ELR (cell line): ENCODE measurements around the gene KRIT1.

Experiments
- DNase-seq: peaks from one replicate; pipeline ENCODE4 v3.0.0-alpha.2; 2015; ENCODE audit warnings: low read depth

The KRIT1 gene

DNA sequence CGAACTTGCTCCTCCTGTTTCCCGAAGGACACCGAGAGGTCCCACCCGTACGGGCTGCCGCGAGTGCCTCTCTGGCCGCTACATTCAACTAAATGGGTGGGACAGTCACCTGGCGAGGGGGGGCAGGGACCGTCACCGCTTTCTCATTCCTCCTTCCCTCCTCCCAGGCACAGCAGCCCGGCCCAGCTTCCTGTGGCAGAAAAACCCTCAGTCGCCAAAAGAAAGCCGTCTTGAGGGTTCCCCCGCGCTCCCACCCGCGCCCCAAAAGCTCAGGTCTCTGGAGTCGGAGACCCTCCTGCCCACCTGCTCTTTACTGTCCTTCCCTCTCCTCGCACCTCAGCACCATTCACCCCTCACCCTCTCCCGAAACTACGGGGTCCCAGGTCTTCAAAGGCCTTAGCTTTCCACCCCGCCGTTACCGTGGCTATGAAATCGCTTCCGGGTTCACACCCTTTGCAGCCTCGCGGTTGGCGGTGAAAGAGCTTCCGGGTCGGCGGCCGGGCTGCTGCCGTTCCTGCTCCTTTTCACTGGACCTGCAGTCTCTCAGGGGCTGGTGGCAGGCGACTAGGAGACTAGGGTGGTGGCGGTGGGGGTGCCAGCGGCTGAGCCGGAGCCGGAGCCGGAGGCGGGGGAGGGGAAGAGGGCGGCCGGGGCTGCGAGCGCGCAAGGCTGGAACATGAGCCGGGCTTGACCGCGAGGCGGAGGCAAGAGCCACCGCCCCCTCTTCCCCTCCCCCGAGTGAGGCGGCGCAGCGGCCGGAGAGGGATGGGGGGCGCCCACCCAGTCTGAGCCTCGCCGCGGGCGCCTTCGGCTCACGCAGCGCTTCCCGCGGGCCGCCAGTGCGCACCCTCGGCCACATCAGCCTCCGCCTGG is at the start of gene KRIT1, which contains the start of gene ANKIB1:
TSS of gene KRIT1 (minus strand) at position 428 of the 873 bp plus-strand sequence. CDS start 3,779 bp downstream, outside the sequence.
TSS of gene ANKIB1 (plus strand) at position 488 of the 873 bp plus-strand sequence. CDS start 49,005 bp downstream, outside the sequence.
- peak; percentile 86 for DNase-seq

DNA sequence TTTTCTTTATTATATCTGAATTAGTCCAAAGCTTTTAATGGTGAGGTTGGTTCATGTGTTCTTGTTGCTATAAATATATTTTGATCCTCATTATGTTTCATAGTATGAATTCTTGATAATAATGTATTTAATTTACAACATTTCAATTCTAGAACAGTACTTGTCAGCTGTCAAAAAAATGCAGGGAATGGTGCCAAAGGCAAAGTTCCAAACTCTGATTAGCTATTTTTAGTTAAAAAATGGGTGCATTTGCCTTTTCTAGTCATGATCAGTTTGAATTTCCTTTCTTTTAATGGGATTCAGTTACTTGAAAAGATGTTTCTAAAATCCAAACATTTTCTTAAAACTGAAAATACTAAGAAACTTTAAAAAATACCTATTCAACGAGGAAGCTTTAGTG is 49.7 kb upstream of the KRIT1 start:
- DNase-seq: no peak

DNA sequence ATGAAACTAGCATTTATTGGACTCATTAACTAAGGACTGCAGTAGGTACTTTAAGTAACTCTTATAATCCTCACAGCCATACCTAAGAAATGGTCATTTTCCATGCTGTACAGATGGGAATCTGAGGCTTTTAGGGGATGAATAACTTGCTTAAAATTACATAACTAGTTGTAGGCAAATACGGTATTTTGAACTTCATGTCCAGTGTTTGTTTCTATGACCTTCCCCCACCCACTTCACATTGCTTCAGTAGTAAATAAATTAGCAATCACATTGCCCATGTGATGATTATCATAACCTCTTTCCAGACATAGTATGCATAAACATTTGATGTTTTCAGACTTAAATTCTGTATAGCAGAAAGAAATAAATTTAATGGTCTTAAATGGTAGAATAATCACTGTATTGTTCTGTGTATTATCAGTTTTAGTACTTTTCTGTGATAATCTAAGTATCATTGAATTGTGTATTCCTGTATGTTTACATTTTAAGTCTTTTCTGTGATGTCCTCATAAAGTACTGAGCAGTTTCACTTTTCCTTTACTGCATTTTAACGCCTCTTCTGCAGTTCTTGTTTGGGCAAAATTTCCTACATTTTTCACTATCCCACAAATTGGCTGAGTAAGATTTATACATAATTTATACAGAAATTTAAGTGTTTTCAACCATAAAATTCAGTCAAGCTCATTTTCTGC is 48.3 kb upstream of the KRIT1 start:
- DNase-seq: no peak

DNA sequence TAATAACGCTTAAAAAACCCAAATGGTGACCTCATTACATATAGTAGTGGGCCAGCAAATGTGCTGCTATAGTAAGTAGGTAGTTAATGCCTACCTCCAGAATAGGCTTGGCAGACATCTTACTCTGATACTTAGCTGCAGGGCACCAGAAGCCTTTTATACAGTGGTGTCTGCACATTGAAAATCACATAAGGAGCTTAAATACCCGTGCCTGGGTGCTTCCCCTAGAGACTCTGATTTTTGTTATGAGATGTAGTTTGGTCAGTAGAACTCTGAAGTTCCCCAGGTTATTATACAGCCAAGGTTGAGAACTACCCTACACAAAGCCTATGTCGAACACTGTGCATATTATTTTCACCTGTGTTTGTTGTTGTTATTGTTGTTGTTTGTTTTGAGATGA is 47.3 kb upstream of the KRIT1 start:
- no peak for DNase-seq

DNA sequence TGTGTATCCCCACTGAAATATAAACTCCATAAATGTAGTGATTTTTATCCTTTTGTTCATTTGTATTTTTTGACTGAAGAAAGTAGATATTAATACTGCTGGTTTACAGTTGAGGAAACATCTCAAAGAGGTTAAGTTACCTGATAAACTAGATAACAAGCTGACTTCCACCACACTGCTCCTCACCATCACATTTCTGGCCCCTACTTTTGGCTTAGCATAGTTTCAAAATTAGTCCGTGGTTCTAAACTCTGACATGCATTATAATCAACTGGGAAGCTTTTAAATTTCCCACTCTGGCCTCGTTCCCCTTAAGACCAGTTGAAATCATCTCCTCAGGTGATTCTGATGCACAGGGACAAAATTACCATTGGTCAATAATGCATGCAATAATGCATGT is 43.6 kb upstream of the KRIT1 start:
- DNase-seq: no peak

DNA sequence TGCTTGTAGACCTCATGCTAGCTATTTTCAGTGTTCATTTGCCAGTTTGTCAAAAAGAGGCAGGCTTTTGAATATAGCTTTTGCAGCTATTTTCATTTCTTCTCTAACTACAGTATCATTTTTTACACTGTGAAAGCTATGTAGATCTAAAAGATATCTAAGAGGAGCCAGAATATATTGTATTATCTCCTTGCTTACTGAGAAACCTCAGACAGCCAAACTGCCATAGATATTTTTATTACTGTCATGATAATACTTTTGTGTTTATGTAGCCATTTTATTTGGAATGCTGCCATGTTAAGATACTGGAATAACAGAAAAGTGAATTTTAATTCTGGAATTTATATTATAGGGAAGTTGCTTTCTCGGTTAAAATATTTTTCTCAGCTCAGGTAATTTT is 37.2 kb upstream of the KRIT1 start:
- no peak for DNase-seq

DNA sequence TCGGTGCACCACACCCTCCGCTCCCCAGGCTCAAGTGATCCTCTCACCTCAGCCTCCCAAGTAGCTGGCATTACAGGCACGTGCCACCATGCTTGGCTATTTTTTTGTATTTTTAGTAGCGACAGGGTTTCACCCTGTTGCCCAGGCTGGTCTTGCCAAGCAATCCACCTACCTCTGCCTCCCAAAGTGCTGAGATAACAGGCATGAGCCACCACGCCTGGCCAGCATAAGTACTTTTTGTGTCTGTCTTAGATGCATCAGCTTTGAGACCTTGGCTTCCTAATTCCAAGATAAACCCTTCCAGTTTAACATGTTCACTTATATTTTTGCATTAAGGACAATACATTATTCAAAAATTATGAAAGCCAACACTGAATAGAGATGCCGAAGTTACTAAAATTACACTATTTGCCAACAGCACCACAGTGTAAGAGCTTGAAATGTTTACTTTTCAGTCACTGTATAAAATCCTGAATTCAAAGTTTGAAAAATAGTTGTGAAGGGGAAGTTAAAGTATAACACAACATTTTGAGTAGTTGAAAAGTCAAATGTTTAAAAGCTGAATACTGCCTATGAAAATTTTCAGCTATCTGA is 36.6 kb upstream of the KRIT1 start:
- no peak for DNase-seq

DNA sequence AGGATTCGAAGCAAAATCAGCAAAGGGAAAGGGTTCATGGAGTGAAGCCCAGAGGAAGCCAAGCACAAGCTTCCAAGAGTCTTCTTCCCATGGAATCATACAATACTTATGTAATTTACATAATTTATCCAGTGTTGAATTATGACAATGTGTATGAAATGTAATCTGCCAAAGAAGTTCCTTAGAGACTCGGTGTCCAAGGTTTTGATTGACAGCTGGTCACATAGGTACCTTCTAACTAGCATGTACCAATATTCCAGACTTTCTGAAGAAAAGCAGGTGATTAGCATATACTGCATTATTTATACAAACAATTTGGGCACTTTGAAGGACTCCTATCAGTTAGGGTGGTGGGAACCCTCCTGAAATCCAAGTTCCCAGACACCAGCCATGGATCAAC is 35.3 kb upstream of the KRIT1 start:
- no peak for DNase-seq

DNA sequence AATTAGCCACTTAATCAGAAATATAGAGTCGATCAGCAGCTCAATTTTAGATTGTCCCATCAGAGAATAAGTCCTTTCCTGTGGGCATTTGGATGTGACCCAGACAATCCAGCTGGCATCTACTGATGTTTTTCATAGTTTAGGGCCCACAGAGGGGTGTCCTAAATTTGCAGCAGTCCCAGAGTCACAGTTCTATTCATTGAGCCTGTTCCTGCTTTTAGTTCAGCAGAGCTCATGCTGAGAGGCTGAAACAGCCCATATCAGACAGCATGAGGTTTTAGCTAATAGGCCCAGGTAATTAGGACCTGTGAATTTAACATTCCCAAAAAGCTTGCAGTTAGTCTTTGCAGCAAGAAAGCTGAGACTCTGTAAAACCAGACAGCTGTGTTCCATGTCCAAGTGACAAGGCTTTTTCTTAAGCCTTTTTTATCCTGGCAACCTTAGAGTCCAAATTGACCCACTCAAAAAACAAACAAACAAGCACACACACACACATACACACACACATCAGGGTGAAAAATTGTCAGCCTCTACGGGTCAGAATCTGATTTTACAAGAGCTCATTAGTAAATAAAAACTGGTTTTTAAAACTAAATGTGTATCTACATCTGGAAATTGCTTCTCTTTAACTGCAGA is 33.8 kb upstream of the KRIT1 start:
- DNase-seq: no peak

DNA sequence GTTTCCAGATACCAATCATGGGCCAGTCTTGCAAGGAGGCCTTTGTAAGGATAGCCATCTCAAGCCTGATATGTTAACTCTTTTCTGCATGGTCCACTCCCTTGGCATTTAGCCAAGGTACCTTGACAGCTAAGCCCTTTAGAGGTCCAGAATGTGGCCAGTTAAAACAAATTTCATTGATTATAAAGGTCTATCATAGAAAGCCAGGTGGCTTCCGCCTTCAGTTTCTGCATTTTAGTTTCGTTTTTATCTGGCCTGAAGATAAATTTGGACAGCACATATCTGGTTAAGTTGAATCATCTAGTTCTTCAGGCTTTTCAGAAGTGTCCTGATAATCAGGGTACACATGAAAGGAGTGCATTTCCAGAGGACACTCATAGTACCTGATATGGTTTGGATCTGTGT is 30.7 kb upstream of the KRIT1 start:
- DNase-seq: no peak

DNA sequence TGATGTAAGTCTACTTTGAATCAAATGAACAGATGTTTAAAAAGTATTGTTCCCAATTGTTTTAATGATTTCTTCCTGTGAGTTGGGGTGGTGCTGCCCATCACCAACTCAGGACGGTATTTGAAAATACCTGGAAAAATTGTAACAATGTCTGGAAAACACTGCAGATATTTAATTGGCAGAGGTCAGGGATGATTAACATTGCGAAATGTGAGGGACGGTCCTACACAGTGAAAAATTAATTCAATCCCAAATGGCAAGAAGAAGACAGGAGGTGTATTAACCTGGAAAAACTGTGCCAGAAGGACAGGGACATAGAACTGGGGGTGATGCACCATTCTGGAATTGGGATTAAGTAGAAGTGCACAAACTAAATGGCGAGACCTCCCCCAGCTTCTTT is 29.6 kb upstream of the KRIT1 start:
- DNase-seq: no peak

DNA sequence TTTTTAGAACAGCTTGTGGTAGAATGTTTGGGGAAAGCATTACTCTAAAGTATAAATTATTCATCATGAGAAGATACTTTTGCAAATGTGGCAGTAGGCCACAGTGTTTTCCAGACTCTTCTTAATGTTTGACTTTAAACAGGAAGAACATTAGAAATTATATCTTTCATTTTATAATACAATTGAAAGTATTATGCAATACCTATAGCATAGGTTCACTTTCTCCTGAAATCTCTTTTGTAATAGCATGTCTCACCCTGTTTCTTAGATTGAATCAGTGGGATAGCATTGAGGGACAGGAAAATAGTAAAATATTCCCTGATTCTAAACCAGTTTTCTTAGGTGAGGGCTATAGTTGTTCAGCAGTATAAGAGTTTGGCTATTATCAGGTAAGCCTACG is 23.2 kb upstream of the KRIT1 start:
- DNase-seq: no peak

DNA sequence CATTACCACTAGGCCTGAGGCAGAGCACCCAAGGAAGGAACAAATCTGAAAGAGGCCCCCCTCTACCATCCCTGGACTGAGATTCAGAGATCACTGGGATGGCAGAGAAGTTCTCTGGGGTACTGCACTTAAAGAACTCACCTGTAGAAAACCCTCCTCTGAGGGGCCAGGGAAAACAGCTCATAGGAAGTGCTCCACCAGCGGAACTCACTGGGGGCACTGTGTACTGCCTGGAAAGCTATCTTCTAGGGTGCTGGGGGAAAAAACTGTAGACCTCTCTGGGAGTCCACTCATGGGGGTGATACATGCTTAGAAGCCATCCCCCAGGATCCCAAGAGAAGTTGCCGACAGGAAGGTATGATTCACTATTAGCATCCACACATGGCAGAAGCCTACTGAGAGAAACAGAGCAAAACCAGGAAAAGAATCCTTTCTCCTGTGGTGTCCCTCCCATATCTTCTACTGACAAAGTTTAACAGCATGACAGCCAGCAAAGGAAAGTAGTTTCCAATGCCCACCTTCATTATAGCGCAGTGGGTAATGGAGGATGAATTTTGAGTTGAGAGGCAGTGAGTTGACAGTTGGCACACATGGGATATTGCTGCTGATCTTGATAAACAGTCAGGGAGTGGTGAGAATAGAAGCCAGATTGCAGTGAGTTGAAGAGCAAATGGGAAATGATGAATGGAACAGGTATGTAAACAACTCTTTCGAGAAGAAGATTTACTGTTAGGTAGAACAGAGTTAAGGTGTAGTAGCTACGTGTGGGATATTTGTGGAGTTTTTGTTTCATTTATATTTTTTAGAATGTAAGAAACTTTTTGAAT is 20.9 kb upstream of the KRIT1 start:
- DNase-seq: peak; percentile 78

DNA sequence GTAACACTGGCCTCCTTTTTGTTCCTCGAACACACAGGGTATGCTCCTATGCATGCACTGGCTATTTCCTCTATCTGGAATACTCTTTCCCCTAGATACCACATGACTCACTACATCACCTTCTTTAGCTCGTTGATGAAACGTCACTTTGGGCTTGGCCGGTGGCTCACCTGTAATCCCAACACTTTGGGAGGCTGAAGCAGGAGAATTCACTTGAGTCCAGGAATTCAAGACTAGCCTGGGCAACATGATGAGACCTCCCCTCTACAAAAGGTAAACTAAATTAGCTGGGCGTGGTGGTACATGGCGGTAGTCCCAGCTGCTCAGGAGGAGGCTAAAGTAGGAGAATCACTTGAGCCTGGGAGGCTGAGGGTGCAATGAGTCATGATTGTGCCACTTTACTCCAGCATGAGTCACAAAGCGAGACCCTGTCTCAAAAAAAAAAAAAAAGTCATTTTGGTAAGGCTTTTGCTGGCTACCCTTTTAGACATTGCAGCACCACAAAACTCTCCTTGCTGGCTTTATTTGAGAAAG is 14.6 kb upstream of the KRIT1 start:
- peak; percentile 46 for DNase-seq

DNA sequence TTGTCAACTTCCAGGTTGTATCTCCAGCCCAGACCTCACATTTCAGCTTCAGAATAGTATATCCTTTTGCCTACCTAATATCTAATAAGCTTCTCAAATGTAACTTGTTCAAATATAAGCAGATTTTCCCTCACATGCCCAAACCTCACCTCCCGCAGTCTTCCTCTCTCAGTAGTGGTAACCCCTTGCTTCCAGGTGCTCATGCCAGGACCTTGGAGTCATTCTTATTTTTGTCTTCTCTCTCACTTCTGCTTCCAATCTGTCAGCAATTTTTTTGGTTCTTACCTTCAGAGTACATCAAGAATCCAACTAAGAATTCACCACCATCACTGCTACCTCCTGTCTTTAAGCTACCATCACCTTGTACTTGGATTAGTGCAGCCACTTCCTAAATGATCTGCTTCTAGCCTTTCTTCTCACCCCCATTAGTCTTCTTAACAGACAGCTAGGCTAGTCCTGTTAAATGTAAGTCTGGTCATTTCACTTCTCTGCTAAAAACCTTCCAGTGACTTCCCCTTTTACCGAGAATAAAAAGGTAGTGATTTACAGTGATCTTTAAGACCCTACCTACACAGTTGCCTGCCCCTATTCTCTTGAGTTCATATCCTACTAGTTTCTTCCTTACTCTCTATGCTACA is 14.0 kb upstream of the KRIT1 start:
- no peak for DNase-seq

DNA sequence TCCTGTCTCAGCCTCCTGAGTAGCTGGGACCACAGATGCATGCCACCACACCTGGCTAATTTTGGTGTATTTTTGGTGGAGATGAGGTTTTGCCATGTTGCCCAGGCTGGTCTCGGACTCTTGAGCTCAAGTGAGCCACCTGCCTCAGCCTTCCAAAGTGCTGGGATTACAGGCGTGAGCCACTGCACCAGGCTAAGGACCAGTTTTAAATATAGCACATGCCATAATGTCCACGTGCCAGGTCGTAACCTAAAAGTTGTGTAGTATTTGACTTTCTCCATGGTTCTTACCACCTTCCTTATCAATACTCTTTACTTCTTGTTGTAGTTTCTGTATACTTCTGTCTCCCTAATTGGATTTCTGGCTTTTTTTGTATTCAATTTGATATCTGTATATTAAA is 13.3 kb upstream of the KRIT1 start:
- no peak for DNase-seq

DNA sequence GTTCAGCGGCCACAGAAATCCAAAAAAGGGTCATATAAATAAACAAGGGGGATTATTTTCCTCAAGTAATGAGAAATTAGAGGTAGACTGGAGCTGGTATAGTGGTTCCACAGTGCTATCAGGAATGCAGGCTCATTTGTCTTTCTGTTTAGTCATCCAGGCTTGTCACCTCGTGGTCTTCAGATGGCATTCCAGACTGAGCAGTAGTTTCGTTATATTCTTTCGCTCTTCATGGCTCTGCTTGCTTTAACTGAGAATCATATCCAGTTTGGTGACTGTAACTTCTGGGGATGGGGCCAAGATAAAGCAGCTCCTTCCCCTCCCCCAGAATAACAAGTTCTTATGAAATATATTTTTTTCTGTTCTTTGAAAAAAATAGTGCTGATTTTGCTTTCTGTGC is 9.6 kb upstream of the KRIT1 start:
- peak; percentile 78 for DNase-seq

DNA sequence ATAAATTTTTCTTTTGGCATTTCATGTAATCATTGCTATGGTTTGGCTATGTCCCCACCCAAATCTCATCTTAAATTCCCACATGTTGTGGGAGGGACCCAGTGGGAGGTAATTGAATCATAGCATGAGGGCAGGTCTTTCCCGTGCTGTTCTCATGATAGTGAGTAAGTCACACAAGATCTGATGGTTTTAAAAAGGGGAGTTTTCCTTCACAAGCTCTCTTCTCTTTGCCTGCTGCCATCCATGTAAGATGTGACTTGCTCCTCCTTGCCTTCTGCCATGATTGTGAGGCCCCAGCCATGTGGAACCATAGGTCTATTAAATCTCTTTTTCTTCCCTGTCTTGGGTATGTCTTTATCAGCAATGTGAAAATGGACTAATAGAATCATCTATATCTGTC is 9.1 kb upstream of the KRIT1 start:
- peak; percentile 45 for DNase-seq

DNA sequence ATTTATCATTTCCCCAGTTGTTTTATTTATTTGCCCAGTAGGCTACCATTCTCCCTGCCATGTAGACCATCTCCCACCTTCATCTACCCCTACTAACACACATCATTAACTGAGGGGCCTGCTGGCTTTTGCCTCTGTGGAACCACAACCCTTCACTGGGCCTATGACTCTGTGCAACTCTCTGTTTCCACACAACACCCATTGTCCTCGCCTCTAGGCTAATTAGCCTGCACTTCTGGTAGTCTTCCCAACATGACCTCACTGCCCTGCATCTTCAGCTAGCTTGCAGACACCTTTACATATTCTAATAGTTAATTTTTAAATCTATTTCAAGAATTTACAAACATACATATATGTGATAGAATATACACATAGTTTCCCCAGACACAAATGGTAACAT is 7.5 kb upstream of the KRIT1 start:
- DNase-seq: no peak

DNA sequence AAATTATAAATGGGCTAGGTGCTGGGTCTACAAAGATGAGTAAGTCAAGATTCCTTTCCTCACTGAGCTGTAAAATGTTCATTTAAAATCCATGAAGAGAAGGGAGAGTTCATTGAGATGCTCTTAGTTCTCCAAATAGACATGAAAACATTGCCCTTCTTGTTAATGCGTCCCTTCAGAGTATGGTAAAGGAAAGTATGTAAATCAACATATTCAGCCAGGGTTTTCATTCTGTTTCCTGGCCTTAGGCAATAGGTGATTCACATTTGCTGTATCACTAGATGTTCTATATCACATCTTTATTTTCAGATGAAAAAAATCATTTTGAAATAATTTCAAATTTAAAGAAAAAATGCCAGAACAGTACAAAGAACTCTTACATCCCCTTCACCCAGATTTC is 5.5 kb upstream of the KRIT1 start:
- DNase-seq: peak; percentile 40

DNA sequence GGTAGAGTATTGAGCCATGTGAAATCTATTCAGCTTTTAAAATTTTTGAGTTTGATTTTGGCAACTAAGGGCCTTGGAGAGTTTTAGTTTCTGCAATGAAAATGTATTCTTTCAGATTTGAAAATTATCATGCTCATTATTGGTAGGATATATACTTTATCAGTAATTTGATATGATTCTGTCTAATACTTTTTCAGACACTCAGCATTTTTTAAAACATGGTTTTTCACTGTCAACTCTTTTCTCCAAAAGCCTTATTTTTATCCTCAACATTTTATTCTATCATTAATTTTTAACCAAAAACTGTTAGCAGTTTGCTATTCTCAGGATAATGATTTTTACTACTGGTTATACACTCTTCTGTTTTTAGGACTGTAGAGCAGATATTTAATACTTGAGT is 4.9 kb upstream of the KRIT1 start:
- no peak for DNase-seq
